Stimulated activated CD8-positive, alpha-beta memory T cell treated with anti-CD3 and anti-CD28 coated beads, Interleukin-4, amount 100 ng/mL, for 48 hours (primary cell): Measurements from ENCODE around the gene TTLL11.
A peak's percentile ranks its signal among the peaks of the same experiment; 100 is the strongest.

Experiments used
- DNase-seq: peaks from one replicate; pipeline ENCODE4 v3.0.0-alpha.2; 2020

TTLL11 gene

DNA sequence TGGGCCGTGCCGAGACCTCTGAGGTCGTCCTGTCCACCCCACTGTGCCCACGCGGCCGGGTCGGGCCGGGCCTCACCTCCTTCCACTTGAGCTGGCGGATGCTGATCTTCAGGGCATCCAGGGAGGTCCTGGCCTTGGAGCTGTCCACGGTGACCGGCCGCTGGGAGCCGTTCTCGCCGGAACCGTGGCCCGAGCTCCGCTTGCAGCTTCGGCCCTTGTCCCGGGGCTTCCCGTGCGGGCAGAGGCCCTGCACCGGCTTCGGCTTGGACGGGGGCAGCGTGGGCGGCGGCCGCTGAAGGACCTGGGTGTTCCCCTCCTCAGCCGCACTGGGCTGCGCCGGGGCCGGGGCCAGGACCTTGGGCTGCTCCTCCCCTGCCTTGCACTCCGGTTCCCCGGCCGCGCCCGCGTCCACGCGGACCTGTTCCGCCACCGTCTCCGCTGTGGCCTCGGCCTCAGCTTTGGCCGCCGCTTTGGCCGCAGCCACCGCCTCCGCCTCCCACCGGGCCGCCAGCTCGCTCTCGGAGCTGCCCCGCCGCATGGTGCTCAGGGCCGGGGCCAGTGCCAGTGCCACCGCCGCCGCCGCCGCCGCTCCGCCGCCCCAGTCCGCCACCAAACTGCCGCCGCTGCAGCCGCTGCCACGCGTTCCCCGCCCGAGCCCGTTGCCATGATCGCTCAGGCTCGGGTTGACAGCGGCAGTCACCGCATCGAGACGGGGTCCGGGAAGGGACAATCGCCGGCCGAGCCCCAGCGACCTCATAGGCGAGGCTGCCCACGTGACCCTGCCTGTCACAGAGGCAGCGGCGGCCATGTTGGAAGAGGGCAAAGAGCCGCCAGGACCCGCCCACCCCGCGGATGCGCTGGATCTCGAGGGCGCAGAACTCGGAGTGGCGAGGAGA, at the start of gene TTLL11:
Gene TTLL11 (minus strand): TSS at position 698 of the 896 bp plus-strand sequence. CDS start 160 bp downstream, at position 538.
- peak; percentile 97 for DNase-seq

- no peak for DNase-seq
Observed at GRCh38 chr9:122141671-122142070, 48.6 kb upstream of the TTLL11 start.

DNA sequence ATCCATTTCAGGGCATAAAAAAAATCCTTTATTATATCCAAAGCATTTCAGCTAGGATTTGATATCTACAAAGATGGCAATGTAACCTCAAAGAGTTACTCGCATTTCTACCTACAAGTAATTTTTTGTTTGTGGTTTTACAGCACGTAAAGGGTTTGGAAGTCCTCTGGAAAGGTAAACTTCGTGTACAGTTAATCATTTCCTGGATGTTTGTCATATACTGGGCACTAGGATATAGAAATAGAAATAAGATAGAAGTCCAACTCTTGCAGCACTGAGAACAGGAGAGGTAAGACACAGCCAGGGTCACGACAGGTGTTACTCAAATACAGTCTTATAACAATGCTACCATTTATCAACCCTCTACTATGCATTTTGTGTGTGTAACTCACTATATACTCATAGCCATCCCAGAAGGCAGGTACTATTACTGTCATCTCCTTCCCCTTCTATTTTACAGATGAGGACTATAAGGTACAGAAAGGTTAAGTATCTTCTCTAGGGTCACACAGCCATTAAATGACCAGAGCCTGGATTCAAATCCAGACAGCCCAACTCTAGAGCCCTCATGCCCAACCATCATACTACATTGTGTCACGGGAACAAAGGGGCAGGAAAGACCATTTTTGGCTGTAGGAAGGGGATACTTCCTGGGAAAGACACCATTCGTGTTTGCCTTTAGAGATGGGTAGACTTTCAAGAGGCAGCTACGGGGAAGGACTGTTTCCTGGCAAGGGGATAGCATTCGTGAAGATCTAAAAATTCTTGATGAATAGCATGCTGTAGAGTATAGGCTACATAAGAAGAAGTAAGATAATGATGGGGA, 47.5 kb upstream of the TTLL11 start:
- DNase-seq: no peak

DNA sequence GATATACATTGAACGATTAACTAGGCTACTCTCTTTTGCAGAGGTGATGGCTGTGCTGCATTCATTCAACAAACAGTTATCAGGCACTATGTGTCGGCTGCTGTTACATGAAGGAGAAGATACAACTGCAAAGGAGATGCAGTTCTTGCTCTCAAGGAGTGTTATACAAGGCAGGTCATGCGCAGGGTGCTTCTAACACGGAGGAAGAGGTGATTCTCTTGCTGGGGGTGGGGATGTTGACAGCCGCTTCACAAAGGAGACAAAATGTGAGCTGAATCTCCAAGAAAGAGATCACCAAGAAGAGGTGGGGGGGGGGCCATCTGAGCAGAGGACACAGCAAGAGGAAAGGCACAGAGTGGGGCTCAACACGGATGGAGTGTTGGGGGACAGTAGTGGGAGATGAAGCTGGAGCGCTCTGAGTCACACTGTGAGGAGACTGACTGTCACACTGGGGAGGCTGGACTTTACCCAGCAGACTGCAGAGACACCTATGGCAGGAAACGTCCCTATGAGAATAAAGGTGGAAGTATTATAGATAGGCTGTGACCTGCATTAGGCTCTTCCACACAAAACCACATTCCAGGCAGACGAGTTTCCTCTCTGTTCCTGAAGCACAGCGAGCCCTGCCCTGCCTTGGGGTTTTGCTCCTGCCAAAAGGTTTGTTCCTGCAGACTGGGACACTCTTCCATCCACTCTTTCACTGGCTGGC, 45.6 kb upstream of the TTLL11 start:
- no peak for DNase-seq

DNA sequence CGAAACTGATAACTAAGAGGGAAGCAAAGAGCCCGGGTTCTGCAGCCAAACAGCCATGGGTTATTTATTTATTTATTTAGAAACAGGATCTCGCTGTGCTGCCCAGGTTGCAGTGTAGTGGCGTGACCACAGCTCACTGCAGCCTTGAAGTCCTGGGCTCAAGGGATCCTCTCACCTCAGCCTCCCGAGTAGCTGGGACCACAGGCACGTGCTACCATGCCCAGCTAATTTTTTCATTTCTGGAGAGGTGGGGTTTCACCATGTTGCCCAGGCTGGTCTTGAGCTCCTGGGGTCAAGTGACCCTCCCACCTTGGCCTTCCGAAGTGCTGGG, 42.4 kb upstream of the TTLL11 start:
- no peak for DNase-seq

DNA sequence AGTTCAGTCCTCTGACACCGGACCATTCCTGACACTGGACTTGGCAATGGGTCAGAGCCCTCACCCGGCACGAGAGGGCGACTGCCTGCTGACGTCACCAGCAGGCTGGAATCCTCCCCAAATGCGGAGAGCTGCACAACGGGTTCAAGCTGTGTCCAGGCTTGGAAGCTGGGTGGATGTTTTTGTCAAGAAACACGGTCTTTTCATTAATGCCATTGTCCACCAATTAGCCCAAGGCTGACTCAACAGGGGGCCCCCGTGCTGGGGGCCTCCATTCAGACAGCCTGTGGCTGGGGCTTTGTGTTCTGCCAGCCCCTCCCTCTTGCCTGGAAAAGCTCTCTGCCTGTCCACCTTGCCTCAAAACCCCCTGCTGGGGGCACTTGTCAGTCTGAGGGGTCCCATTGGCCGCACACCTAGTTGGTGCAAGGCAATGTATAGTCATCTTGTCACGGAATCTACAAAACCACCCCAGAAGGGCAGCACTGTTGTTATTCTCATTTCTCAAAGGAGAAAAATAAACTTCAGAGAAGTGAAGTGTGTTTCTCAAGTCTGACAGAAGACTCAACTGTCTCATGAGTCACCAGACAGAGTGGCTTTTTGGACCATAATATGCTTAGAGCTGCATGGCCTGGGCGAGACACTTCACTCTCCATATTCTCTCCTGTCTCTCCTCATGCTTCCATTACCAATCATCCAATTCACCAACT, 41.9 kb upstream of the TTLL11 start:
- DNase-seq: no peak

DNA sequence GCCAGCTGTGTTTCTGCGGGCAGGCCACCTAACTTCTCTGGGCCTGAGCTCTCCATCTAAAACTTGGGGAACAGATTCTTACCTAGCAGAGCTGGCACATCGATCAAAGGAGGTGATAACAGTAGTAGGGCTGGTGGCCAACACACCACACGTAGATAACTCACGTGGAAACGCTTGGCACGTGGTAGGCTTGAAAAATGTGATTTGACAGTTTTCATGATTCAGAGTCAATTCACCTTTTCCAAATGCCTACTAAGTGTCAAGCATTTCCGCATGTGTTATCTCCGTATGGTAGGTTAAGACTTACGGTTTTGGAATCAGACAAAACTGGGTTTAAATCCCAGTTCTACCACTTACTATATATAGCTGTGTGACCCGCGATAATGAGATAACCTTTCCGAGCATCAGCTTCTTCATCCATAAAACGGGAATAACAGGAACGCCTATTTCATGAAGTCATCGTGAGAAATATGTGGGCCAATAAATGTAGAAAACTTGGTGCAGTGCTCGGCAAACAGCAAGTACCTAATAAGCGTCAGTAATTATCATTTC, 41.0 kb upstream of the TTLL11 start:
- DNase-seq: no peak

GRCh38 chr9:122133263-122133983, 40.3 kb upstream of the TTLL11 start:
- no peak for DNase-seq

DNA sequence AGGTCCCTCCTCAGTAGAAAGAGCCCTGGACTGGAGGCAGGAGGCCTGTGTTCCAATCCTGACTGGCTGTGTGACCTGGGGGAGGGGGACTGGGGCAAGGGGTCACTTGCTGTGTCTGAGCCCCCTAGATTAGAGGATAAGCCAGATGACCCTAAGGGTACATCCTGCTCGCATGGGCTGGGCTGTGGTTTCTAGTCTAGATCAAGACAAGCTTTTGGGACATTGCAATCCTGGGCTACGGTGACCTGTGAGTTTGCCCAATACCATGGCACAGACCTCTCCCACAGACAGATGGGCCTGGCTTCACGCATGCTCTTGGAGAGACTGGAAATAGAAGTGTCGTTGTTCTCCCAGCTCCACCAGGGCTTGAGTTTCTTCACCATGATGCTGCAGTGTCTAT, 39.4 kb upstream of the TTLL11 start:
- no peak for DNase-seq

GRCh38 chr9:122131401-122132001, 38.4 kb upstream of the TTLL11 start:
- DNase-seq: no peak

- DNase-seq: no peak
Observed at GRCh38 chr9:122130837-122131236, 37.7 kb upstream of the TTLL11 start.

- DNase-seq: no peak
Observed at GRCh38 chr9:122129969-122130368, 36.9 kb upstream of the TTLL11 start.

DNA sequence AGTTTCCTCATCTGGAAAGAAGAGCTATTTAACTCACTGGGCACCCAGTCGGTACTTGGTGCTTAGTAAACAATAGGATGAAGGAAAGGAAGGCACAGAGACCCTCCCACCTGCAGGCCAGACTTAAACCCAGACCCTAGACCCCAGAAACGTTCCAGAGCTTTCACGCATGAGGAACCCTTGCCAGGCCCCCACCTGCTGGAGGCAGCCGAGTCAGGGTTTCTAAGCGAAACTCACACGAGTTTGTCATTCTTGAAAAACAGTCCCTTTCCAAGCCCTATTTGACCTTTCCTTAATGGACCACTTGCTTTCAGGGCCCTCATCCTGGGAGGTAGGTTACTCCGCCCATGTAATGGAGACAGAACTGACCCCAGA, 35.8 kb upstream of the TTLL11 start:
- DNase-seq: no peak

GRCh38 chr9:122128007-122128968, 35.2 kb upstream of the TTLL11 start:
- no peak for DNase-seq

DNA sequence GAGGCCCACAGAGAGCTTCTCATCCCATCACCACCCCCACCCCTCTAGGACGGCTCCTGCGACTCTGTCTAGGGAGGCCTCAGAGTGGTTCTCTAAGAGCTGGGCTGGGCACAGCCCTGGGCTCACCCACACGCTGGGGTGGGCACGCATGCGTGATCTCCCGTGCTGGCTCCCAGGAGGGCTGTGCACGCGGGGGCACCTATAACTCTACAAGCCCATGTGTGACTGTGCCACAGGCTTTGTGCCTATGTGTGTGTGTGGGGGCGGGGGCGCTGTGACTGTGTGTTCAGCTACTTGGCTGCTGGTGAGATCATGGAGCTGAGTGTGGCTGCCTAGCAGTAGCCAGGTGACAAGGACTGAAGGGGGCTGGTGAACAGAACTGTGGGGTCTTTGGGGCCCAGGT, 34.3 kb upstream of the TTLL11 start:
- no peak for DNase-seq

DNA sequence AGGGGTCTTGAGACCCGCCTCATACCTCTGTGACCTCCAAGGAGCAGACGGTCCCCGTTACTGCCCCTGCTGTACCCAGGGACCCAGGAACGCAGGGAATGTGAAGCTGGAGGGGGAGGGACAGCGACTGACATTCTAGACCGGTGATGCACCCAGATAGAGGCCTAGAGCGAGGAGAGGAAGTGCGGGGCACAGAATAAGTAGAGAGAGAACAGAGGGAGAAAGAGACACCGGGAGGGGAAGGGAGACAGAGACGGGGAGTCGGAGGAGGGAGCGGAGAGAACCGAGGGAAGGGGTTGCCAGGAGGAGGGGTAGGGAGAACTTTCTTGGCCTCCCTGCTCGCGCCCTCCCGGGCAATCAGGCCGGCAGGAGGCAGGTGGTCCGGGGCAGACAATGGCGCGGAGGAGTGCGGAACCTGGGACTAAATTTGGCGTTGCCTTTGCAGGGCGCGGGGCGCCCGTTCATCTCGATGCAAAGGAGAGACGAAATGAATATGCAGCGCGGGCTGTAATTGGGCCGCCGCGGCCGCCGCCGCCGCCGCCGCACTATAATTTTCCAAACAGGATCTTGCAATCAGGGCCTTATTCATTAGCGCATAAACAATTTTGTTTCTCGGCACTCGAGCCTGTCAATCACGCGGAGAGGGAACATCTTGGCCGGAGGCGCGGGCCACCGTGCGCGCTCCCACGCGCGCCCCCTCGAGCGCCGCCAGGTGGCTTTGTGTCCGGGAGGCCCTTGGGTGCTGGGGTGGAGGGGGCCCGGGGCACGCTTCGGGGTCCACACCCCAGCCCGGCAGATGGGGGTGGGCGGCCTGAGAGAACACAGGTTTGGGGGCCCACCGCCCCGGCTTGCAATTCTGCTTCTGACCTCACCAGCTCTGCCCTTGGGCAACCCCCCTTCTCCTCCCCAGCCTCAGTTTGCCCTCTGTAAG, 33.5 kb upstream of the TTLL11 start:
- no peak for DNase-seq

- DNase-seq: no peak
Observed at GRCh38 chr9:122125509-122126330, 32.6 kb upstream of the TTLL11 start.

DNA sequence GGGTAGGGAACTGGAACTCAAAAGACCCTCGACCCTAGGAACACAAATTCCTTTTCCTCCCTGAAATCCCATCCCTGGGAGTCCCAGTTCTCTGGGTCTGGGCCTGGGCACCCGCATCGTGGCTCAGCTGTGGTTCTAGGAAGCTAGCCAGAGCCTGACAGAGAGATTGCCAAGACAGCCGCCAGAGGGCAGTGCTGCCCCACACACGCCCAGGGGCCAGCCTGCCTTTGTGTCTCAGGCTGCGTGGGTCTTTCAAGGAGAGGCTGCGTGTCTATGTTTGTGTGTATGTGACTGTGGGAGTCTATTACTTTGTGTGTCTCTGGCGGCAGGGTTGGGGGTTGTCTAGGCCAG, 32.0 kb upstream of the TTLL11 start:
- peak; percentile 86 for DNase-seq
